IMR-90 (cell line): Measurements from ENCODE around the gene NXPH3. TPM values are rescaled to one million over a fixed set of nuclear protein-coding genes. Genes with fewer than 3 reads are reported as not detected.

Experiments used
- ATAC-seq: fragments of 200-7000 bp; cut with Tn5 transposase; 2 replicates; pipeline ENCODE4 v1.9.1; 2020; ENCODE audit warnings: low read depth, mild to moderate bottlenecking, moderate library complexity
- BruUV-seq: library from RNA; stranded (reverse); fragments of 400-500 nt; replicated peaks from 2 replicates; lab custom pipeline; 2021; lab: Mats Ljungman, UMichigan
- CTCF ChIA-PET: fragments of 300-600 bp; formaldehyde crosslinking; extraction: SDS; loops from one replicate; lab custom pipeline; 2021; ENCODE audit warnings: antibody characterized with exemption; lab: Yijun Ruan, JAX
- POLR2A ChIA-PET: fragments of 300-600 bp; sonication (Branson Sonifier 250); formaldehyde crosslinking; loops from one replicate; lab custom pipeline; 2022; ENCODE audit warnings: antibody characterized with exemption; ENCODE audit not compliant: unreplicated experiment; lab: Charles Lee
- DNase-seq: peaks from one replicate; pipeline ENCODE4 v3.0.0; 2013
- H2AFZ ChIP-seq: replicated peaks from 2 replicates; pipeline ENCODE3; 2013; ENCODE audit warnings: low read length, mild to moderate bottlenecking; ENCODE audit not compliant: poor library complexity
- H2AK5ac ChIP-seq: 2 replicates; pipeline ENCODE4 v1.6.1; 2013; ENCODE audit warnings: low read depth, low read length, inconsistent platforms
- H2AK9ac ChIP-seq: replicated peaks from 2 replicates; pipeline ENCODE3; 2013; ENCODE audit warnings: mild to moderate bottlenecking, low read depth, low read length, moderate library complexity; ENCODE audit not compliant: poor library complexity
- H2BK120ac ChIP-seq: 2 replicates; pipeline ENCODE4 v1.6.1; 2013; ENCODE audit warnings: low read depth, low read length, inconsistent platforms
- H2BK15ac ChIP-seq: 3 replicates; pipeline ENCODE4 v1.6.1; 2013; ENCODE audit warnings: low read depth, low read length, inconsistent platforms
- H2BK20ac ChIP-seq: 2 replicates; pipeline ENCODE4 v1.6.1; 2013; ENCODE audit warnings: low read depth, mild to moderate bottlenecking, inconsistent platforms, low read length, moderate library complexity
- H2BK5ac ChIP-seq: 2 replicates; pipeline ENCODE4 v1.6.1; 2013; ENCODE audit warnings: mild to moderate bottlenecking, low read depth, low read length, inconsistent platforms; ENCODE audit not compliant: poor library complexity, severe bottlenecking
- H3K14ac ChIP-seq: replicated peaks from 2 replicates; pipeline ENCODE4 v1.6.1; 2013; ENCODE audit warnings: low read depth, low read length, inconsistent platforms
- H3K18ac ChIP-seq: 2 replicates; pipeline ENCODE4 v1.6.1; 2013; ENCODE audit warnings: low read depth, low read length, control low read depth
- H3K23ac ChIP-seq: 2 replicates; pipeline ENCODE4 v1.6.1; 2013; ENCODE audit warnings: low read depth, low read length, inconsistent platforms
- H3K27ac ChIP-seq: 2 replicates; pipeline ENCODE4 v1.5.1; 2013; ENCODE audit warnings: mild to moderate bottlenecking, control low read depth, low read length; ENCODE audit not compliant: insufficient read depth
- H3K27me3 ChIP-seq: 2 replicates; pipeline ENCODE4 v1.6.1; 2013; ENCODE audit warnings: low read length; ENCODE audit not compliant: control insufficient read depth, insufficient read depth
- H3K36me3 ChIP-seq: 2 replicates; pipeline ENCODE4 v1.6.1; 2013; ENCODE audit warnings: low read length, mixed read lengths; ENCODE audit not compliant: control insufficient read depth, insufficient read depth
- H3K4ac ChIP-seq: 2 replicates; pipeline ENCODE4 v1.6.1; 2013; ENCODE audit warnings: low read depth, low read length, inconsistent platforms
- H3K4me1 ChIP-seq: 2 replicates; pipeline ENCODE4 v1.6.1; 2013; ENCODE audit warnings: low read length, mixed read lengths; ENCODE audit not compliant: control insufficient read depth, insufficient read depth
- H3K4me2 ChIP-seq: 2 replicates; pipeline ENCODE4 v1.6.1; 2013; ENCODE audit warnings: low read depth, mild to moderate bottlenecking, control low read depth, low read length, moderate library complexity
- H3K4me3 ChIP-seq: 2 replicates; pipeline ENCODE4 v1.5.1; 2013; ENCODE audit warnings: low read depth, mild to moderate bottlenecking, control low read depth, low read length, moderate library complexity; ENCODE audit not compliant: insufficient read depth
- H3K56ac ChIP-seq: 2 replicates; pipeline ENCODE4 v1.6.1; 2013; ENCODE audit warnings: low read length, inconsistent platforms; ENCODE audit not compliant: insufficient read depth; ENCODE audit errors: extremely low read depth
- H3K79me1 ChIP-seq, 2 experiments: 2 replicates each; pipeline ENCODE4 v1.6.1; 2013; ENCODE audit warnings: low read length in 2 of 2, inconsistent platforms in 1 of 2, low read depth in 1 of 2
- H3K9ac ChIP-seq: 2 replicates; pipeline ENCODE4 v1.6.1; 2013; ENCODE audit warnings: low read depth, low read length, control low read depth
- H3K9me1 ChIP-seq: 2 replicates; pipeline ENCODE4 v1.6.1; 2013; ENCODE audit warnings: low read length, inconsistent platforms; ENCODE audit not compliant: insufficient read depth
- H3K9me3 ChIP-seq: 2 replicates; pipeline ENCODE4 v1.6.1; 2013; ENCODE audit warnings: low read length; ENCODE audit not compliant: control insufficient read depth, insufficient read depth
- H4K20me1 ChIP-seq: 2 replicates; pipeline ENCODE4 v1.6.1; 2013; ENCODE audit warnings: low read length, inconsistent platforms; ENCODE audit not compliant: insufficient read depth
- H4K5ac ChIP-seq: 2 replicates; pipeline ENCODE4 v1.6.1; 2013; ENCODE audit warnings: mild to moderate bottlenecking, low read depth, low read length, control low read depth
- H4K8ac ChIP-seq, 2 experiments: 2 replicates each; pipeline ENCODE4 v1.6.1; 2013; ENCODE audit warnings: low read depth in 2 of 2, low read length in 2 of 2, control low read depth in 1 of 2, inconsistent platforms in 1 of 2
- H4K91ac ChIP-seq: 2 replicates; pipeline ENCODE4 v1.6.1; 2013; ENCODE audit warnings: low read depth, low read length, inconsistent platforms; ENCODE audit not compliant: insufficient read depth
- MXI1 ChIP-seq: IDR thresholded peaks from 2 replicates; pipeline ENCODE4 v1.6.1; 2012; ENCODE audit warnings: low read depth, mild to moderate bottlenecking, low read length, moderate library complexity, borderline replicate concordance
- NFE2L2 ChIP-seq: fragments of 150-350 bp; IDR thresholded peaks from 2 replicates; pipeline ENCODE4 v1.6.1; 2016; ENCODE audit warnings: low read depth, mild to moderate bottlenecking, low read length
- POLR2A ChIP-seq: IDR thresholded peaks from 2 replicates; pipeline ENCODE4 v1.6.1; 2012; ENCODE audit warnings: mild to moderate bottlenecking, low read depth, low read length
- WGBS, 2 experiments: methylation state at CpG; one replicate each; pipeline versions ENCODE4 v1.1.5 to v1.1.7; 2013; ENCODE audit warnings: missing lambda C conversion rate in 2 of 2; ENCODE audit not compliant: insufficient read length in 1 of 2; ENCODE audit errors: extremely low coverage in 2 of 2; 5-methylcytosine and 5-hydroxymethylcytosine counted together
- dilution Hi-C: fragments of 300-500 bp; cut with HindIII; formaldehyde crosslinking; loops from one replicate; pipeline ENCODE4 v1.14.3; 2018; ENCODE audit warnings: low sequenced_read_pairs; ENCODE audit not compliant: unreplicated experiment
- in situ Hi-C: fragments of 300-500 bp; cut with MboI; formaldehyde crosslinking; loops from 3 replicates; pipeline ENCODE4 v1.14.3; 2019; ENCODE audit warnings: low sequenced_read_pairs, inconsistent platforms, mixed read lengths
- intact Hi-C: fragments of 100-400 bp; cut with micrococcal nuclease; formaldehyde crosslinking; loops from 2 replicates; pipeline ENCODE4 v1.10.0; 2022
- polyA plus RNA-seq, 3 experiments: library from polyadenylated mRNA; depleted of rRNA; stranded (reverse); fragments of >200 nt; gene quantifications; 2 replicates each; pipeline ENCODE4 v1.2.3, GENCODE V29; 2012; ENCODE audit warnings: low replicate concordance in 1 of 3
- total RNA-seq: library from RNA; depleted of rRNA; stranded (reverse); fragments of >200 nt; gene quantifications from 2 replicates; pipeline ENCODE4 v1.2.3, GENCODE V29; 2012

Gene NXPH3
- total and polyA plus RNA-seq, 2 of the 4 experiments (the other 2 are of a cell fraction) = 0.18 to 0.31 TPM

- Histone ChIP-seq H2BK15ac (no peak overlapping the region), H2AFZ (no peak overlapping the region), H2BK120ac (no peak overlapping the region), H2BK5ac (no peak overlapping the region), H3K27me3 (peaks cover 16% of the 10 kb centered on the region), H3K9ac (no peak overlapping the region), H3K56ac (no peak overlapping the region), H3K14ac (no peak overlapping the region), H4K5ac (no peak overlapping the region), H2AK5ac (no peak overlapping the region), H2BK20ac (no peak overlapping the region), H4K91ac (no peak overlapping the region), H3K9me1 (peaks cover 3% of the 10 kb centered on the region; the same call in 1 of the 2 replicates), H3K9me3 (no peaks in the 10 kb centered on the region), H3K18ac (no peak overlapping the region), H3K4me1 (peaks cover 5% of the 10 kb centered on the region), H3K27ac (no peak overlapping the region), H3K4me3 (no peak overlapping the region), H3K23ac (no peak overlapping the region), H3K79me1 (no peaks in the 10 kb centered on the region), H4K20me1 (no peaks in the 10 kb centered on the region; the same call in 1 of the 2 replicates), H4K8ac (no peak overlapping the region), H3K4me2 (no peak overlapping the region), H2AK9ac (no peak overlapping the region), H3K36me3 (no peaks in the 10 kb centered on the region), H3K4ac (no peak overlapping the region)
- DNase-seq (no peak), ATAC-seq (no peak)
- POLR2A ChIA-PET = no interaction called here
- CTCF ChIA-PET = no interaction called here
- TF ChIP-seq NFE2L2 = no peak
- no peak for TF ChIP-seq POLR2A
- TF ChIP-seq MXI1 = no peak
- BruUV-seq = no TSS peak
- intact Hi-C loops (no loop called here), dilution Hi-C loops (no loop called here), in situ Hi-C loops (no loop called here)
- no CpG with 5 or more reads among the region's 12 CpGs for WGBS, 2 experiments
These were observed 5.4 kb downstream of the NXPH3 start for GRCh38 chr17:49580981-49581647.
